Measurements from ENCODE around the gene HRNR.
"Not testable (repeated sequence)": the region's sequence is repeated elsewhere in the genome, so short reads cannot be mapped to it uniquely, and the experiment has no call there.

Gene HRNR

DNA sequence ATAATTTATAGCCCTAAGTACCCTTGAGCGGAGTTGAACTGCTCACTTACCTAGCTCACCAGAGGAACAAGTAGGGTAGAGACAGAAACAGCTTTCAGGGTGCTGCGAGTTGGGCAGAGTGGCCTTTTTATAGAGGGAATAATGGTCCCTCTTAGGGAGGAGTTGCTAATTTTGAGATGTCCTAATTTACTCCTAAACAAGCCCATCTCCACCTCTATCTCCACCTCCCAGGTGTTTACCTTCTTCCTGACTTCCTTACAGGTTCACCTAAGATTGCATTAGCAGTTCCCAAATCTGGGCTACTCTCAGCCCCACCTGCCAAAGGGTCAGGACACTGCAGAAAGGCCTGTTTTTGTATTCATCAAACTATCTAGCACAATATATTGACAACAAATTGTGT lies at the start of gene HRNR:
HRNR (minus strand) TSS at position 101 of the 400 bp plus-strand sequence. CDS start 940 bp downstream, outside the sequence.
- Histone ChIP-seq H3K9me3 (ENCODE audit: control insufficient read depth, insufficient read depth, low read length) (peaks cover under 1% of the 10 kb centered on the region; the same call in 1 of the 2 replicates), H3F3A (ENCODE audit: control insufficient read depth, insufficient read depth) (no peaks in the 10 kb centered on the region), H3K27ac (ENCODE audit: low read depth, low read length) (no peak within 1 kb of the TSS), H3K4me2 (ENCODE audit: low read length) (no peak within 1 kb of the TSS), H3K4me1 (ENCODE audit: control insufficient read depth, low read length) (no peaks in the 10 kb centered on the region), H3K4me3 (ENCODE audit: low read length) (no peak within 1 kb of the TSS), H4K20me1 (ENCODE audit: control insufficient read depth, insufficient read depth, low read depth, low read length) (no peaks in the 10 kb centered on the region), H3K79me2 (ENCODE audit: control insufficient read depth, low read length) (no peaks in the 10 kb centered on the region), H3K27me3 (ENCODE audit: control insufficient read depth, low read length) (no peaks in the 10 kb centered on the region), H3K9me2 (replicated peaks; ENCODE audit: control insufficient read depth, low read length) (no peaks in the 10 kb centered on the region), H3K36me3 (ENCODE audit: control insufficient read depth, low read length) (no peaks in the 10 kb centered on the region)
- TF ChIP-seq, protein P1, sequence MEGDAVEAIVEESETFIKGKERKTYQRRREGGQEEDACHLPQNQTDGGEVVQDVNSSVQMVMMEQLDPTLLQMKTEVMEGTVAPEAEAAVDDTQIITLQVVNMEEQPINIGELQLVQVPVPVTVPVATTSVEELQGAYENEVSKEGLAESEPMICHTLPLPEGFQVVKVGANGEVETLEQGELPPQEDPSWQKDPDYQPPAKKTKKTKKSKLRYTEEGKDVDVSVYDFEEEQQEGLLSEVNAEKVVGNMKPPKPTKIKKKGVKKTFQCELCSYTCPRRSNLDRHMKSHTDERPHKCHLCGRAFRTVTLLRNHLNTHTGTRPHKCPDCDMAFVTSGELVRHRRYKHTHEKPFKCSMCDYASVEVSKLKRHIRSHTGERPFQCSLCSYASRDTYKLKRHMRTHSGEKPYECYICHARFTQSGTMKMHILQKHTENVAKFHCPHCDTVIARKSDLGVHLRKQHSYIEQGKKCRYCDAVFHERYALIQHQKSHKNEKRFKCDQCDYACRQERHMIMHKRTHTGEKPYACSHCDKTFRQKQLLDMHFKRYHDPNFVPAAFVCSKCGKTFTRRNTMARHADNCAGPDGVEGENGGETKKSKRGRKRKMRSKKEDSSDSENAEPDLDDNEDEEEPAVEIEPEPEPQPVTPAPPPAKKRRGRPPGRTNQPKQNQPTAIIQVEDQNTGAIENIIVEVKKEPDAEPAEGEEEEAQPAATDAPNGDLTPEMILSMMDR (IDR thresholded peaks at IDR 0.05; ENCODE audit: low read depth, low read length, poor library complexity, severe bottlenecking), result no peak

GRCh38 chr1:152256394-152256793 lies 32.4 kb upstream of the HRNR start:
- H3K4me1 ChIP-seq (ENCODE audit: control insufficient read depth, low read length); H3K79me2 ChIP-seq (ENCODE audit: control insufficient read depth, low read length); H4K20me1 ChIP-seq (ENCODE audit: control insufficient read depth, insufficient read depth, low read depth, low read length); H3K9me3 ChIP-seq (ENCODE audit: control insufficient read depth, insufficient read depth, low read length); H3K4me3 ChIP-seq (ENCODE audit: low read length); H3K4me2 ChIP-seq (ENCODE audit: low read length); H3K27me3 ChIP-seq (ENCODE audit: control insufficient read depth, low read length); H3K9me2 ChIP-seq (replicated peaks; ENCODE audit: control insufficient read depth, low read length); H3F3A ChIP-seq (ENCODE audit: control insufficient read depth, insufficient read depth); H3K27ac ChIP-seq (ENCODE audit: low read depth, low read length); H3K36me3 ChIP-seq (ENCODE audit: control insufficient read depth, low read length): not testable (repeated sequence)

GRCh38 chr1:152252157-152252556 lies 28.2 kb upstream of the HRNR start:
- no peaks in the 10 kb centered on the region for H3F3A ChIP-seq (ENCODE audit: control insufficient read depth, insufficient read depth)
- H4K20me1 ChIP-seq (ENCODE audit: control insufficient read depth, insufficient read depth, low read depth, low read length), result no peaks in the 10 kb centered on the region
- H3K4me3 ChIP-seq (ENCODE audit: low read length), result no peak overlapping the region
- H3K27me3 ChIP-seq (ENCODE audit: control insufficient read depth, low read length), result no peaks in the 10 kb centered on the region
- H3K9me3 ChIP-seq (ENCODE audit: control insufficient read depth, insufficient read depth, low read length), result no peaks in the 10 kb centered on the region
- TF ChIP-seq, protein P1 (IDR thresholded peaks at IDR 0.05; ENCODE audit: low read depth, low read length, poor library complexity, severe bottlenecking), result no peak
- TF ChIP-seq EZH2phosphoT487 (IDR thresholded peaks at IDR 0.05; ENCODE audit: borderline replicate concordance, low read length), result no peak
- no peaks in the 10 kb centered on the region for H3K9me2 ChIP-seq (replicated peaks; ENCODE audit: control insufficient read depth, low read length)
- H3K79me2 ChIP-seq (ENCODE audit: control insufficient read depth, low read length), result no peaks in the 10 kb centered on the region
- H3K4me2 ChIP-seq (ENCODE audit: low read length), result no peak overlapping the region
- no peaks in the 10 kb centered on the region for H3K36me3 ChIP-seq (ENCODE audit: control insufficient read depth, low read length)
- no peak overlapping the region for H3K27ac ChIP-seq (ENCODE audit: low read depth, low read length)
- H3K4me1 ChIP-seq (ENCODE audit: control insufficient read depth, low read length), result no peaks in the 10 kb centered on the region

DNA sequence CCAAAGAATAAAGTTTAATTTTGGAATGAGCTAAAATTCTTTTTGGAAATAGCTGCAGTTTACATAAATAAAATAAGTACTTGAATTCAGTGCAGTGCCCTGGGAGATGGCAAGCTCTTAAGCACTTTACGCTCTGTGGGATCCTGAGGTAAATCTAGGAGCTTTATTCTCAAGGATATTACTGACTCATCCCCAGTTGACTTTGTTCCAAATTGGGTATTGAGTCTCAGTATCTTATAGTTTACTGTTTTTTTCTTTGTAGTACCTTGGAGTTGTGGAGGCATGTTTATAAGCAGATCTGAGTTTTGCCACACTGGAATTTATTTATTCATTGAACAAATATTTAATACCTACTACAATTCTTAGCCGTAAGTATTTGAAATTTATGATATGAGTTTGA lies 27.4 kb upstream of the HRNR start:
- TF ChIP-seq EZH2phosphoT487 (IDR thresholded peaks at IDR 0.05; ENCODE audit: borderline replicate concordance, low read length), result no peak
- TF ChIP-seq, protein P1 (IDR thresholded peaks at IDR 0.05; ENCODE audit: low read depth, low read length, poor library complexity, severe bottlenecking), result no peak
- no peaks in the 10 kb centered on the region for H4K20me1 ChIP-seq (ENCODE audit: control insufficient read depth, insufficient read depth, low read depth, low read length)
- H3K4me2 ChIP-seq (ENCODE audit: low read length), result no peak overlapping the region
- H3K4me3 ChIP-seq (ENCODE audit: low read length), result no peak overlapping the region
- H3K9me3 ChIP-seq (ENCODE audit: control insufficient read depth, insufficient read depth, low read length), result no peaks in the 10 kb centered on the region
- no peaks in the 10 kb centered on the region for H3F3A ChIP-seq (ENCODE audit: control insufficient read depth, insufficient read depth)
- H3K9me2 ChIP-seq (replicated peaks; ENCODE audit: control insufficient read depth, low read length), result no peaks in the 10 kb centered on the region
- no peak overlapping the region for H3K27ac ChIP-seq (ENCODE audit: low read depth, low read length)
- no peaks in the 10 kb centered on the region for H3K4me1 ChIP-seq (ENCODE audit: control insufficient read depth, low read length)
- H3K79me2 ChIP-seq (ENCODE audit: control insufficient read depth, low read length), result no peaks in the 10 kb centered on the region
- no peaks in the 10 kb centered on the region for H3K36me3 ChIP-seq (ENCODE audit: control insufficient read depth, low read length)
- H3K27me3 ChIP-seq (ENCODE audit: control insufficient read depth, low read length), result no peaks in the 10 kb centered on the region

All from DOHH2 (cell line).